B cell (primary cell): ENCODE results near the gene ARHGAP28. TPM values are rescaled to one million over a fixed set of nuclear protein-coding genes. Genes with fewer than 3 reads are reported as not detected.

Experiments used
- ATAC-seq: fragments of 200-7000 bp; cut with Tn5 transposase; one replicate; pipeline ENCODE4 v1.10.0; 2021; ENCODE audit warnings: low read depth, mild to moderate bottlenecking, moderate number of reproducible peaks, moderate library complexity
- CTCF ChIA-PET: fragments of 350-600 bp; sonication (Branson Sonifier 250); formaldehyde crosslinking; loops from one replicate; lab custom pipeline; 2021; ENCODE audit warnings: antibody characterized with exemption, inconsistent platforms; lab: Charles Lee
- POLR2A ChIA-PET: fragments of 350-600 bp; sonication (Branson Sonifier 250); formaldehyde crosslinking; loops from one replicate; lab custom pipeline; 2021; ENCODE audit warnings: antibody characterized with exemption; lab: Charles Lee
- DNase-seq: peaks from one replicate; pipeline ENCODE4 v3.0.0; 2013
- H2AFZ ChIP-seq: 2 replicates; pipeline ENCODE4 v1.6.1; 2012; ENCODE audit warnings: mild to moderate bottlenecking, low read depth, low read length; ENCODE audit not compliant: insufficient read depth, poor library complexity, severe bottlenecking
- H3K27ac ChIP-seq, 2 donors: 1 replicate in 1 of 2; 2 replicates in 1 of 2; pipeline ENCODE4 v1.5.1; 2012 to 2013; ENCODE audit warnings: low read length in 2 of 2, mild to moderate bottlenecking in 2 of 2, moderate library complexity in 1 of 2
- H3K27me3 ChIP-seq, 4 experiments: fragments of 200-600 bp in 1 of 4; sonication (generic) in 1 of 4; replicated peaks in 1 of 4; 1 replicate in 2 of 4; 2 replicates in 2 of 4; pipeline versions ENCODE4 v1.6.1 to v1.7.0; 2013 to 2016; ENCODE audit warnings: low read length in 3 of 4, mild to moderate bottlenecking in 2 of 4, mixed read lengths in 1 of 4, moderate library complexity in 1 of 4; ENCODE audit not compliant: insufficient read depth in 4 of 4, control insufficient read depth in 3 of 4; ENCODE audit errors: control extremely low read depth in 1 of 4
- H3K36me3 ChIP-seq, 2 experiments: replicated peaks in 1 of 2; 1 replicate in 1 of 2; 2 replicates in 1 of 2; pipeline versions ENCODE4 v1.6.1 to v1.7.1; 2013; ENCODE audit warnings: low read length in 1 of 2; ENCODE audit not compliant: insufficient read depth in 2 of 2, control insufficient read depth in 1 of 2; ENCODE audit errors: control extremely low read depth in 1 of 2, extremely low read depth in 1 of 2
- H3K4me1 ChIP-seq, 2 donors: fragments of 200-600 bp in 1 of 2; sonication (generic) in 1 of 2; 1 replicate in 1 of 2; 2 replicates in 1 of 2; pipeline versions ENCODE4 v1.5.1 to v1.6.1; 2013 to 2017; ENCODE audit warnings: low read length in 2 of 2; ENCODE audit not compliant: control insufficient read depth in 2 of 2, insufficient read depth in 2 of 2
- H3K4me2 ChIP-seq: replicated peaks from 2 replicates; pipeline ENCODE3; 2012; ENCODE audit warnings: mild to moderate bottlenecking, low read depth, low read length; ENCODE audit not compliant: poor library complexity, severe bottlenecking
- H3K4me3 ChIP-seq, 5 experiments: fragments of 200-600 bp in 1 of 5; sonication (generic) in 1 of 5; 1 replicate in 3 of 5; 2 replicates in 2 of 5; pipeline versions ENCODE4 v1.5.1 to v1.7.0; 2011 to 2016; ENCODE audit warnings: low read length in 4 of 5, mild to moderate bottlenecking in 4 of 5, low read depth in 2 of 5, control low read depth in 1 of 5, moderate library complexity in 1 of 5; ENCODE audit not compliant: insufficient read depth in 1 of 5; ENCODE audit errors: control extremely low read depth in 1 of 5, extremely low read depth in 1 of 5
- H3K79me2 ChIP-seq: fragments of 200-600 bp; sonication (generic); one replicate; pipeline ENCODE4 v1.6.0; 2016; ENCODE audit warnings: low read length; ENCODE audit not compliant: control insufficient read depth, insufficient read depth
- H3K9ac ChIP-seq: fragments of 200-600 bp; sonication (generic); 2 replicates; pipeline ENCODE4 v1.6.1; 2017; ENCODE audit warnings: mild to moderate bottlenecking, low read length, moderate library complexity
- H3K9me3 ChIP-seq, 3 donors: one replicate each; pipeline versions ENCODE4 v1.6.1 to v1.7.1; 2013; ENCODE audit warnings: low read length in 2 of 3; ENCODE audit not compliant: control insufficient read depth in 2 of 3, insufficient read depth in 1 of 3; ENCODE audit errors: control extremely low read depth in 1 of 3
- H4K20me1 ChIP-seq: 2 replicates; pipeline ENCODE4 v1.6.0; 2012; ENCODE audit warnings: mild to moderate bottlenecking, low read length; ENCODE audit not compliant: insufficient read depth, control insufficient read depth, poor library complexity, severe bottlenecking
- H3K27ac Mint-ChIP-seq: one replicate; pipeline ENCODE4 v1.8.0; 2021; ENCODE audit warnings: mixed read lengths
- H3K27me3 Mint-ChIP-seq: one replicate; pipeline ENCODE4 v1.8.0; 2021; ENCODE audit warnings: mixed read lengths
- H3K4me1 Mint-ChIP-seq: one replicate; pipeline ENCODE4 v1.8.0; 2021; ENCODE audit warnings: mixed read lengths
- H3K4me3 Mint-ChIP-seq: one replicate; pipeline ENCODE4 v1.8.0; 2021; ENCODE audit warnings: mixed read lengths
- H3K9me3 Mint-ChIP-seq: one replicate; pipeline ENCODE4 v1.8.0; 2022; ENCODE audit warnings: mixed read lengths; ENCODE audit not compliant: insufficient read depth
- CTCF ChIP-seq: fragments of 200-600 bp; IDR thresholded peaks from one replicate; pipeline ENCODE4 v1.8.0; 2022; ENCODE audit warnings: antibody characterized with exemption, mild to moderate bottlenecking
- EZH2 ChIP-seq: IDR thresholded peaks from 2 replicates; pipeline ENCODE4 v1.6.1; 2012; ENCODE audit warnings: borderline replicate concordance, low read depth, mild to moderate bottlenecking, moderate library complexity, low read length; ENCODE audit not compliant: insufficient read depth, poor library complexity, severe bottlenecking
- WGBS: methylation state at CpG from one replicate; pipeline ENCODE4 v1.1.5; 2013; ENCODE audit warnings: missing lambda C conversion rate; ENCODE audit not compliant: insufficient coverage; 5-methylcytosine and 5-hydroxymethylcytosine counted together
- intact Hi-C: fragments of 100-400 bp; cut with micrococcal nuclease; formaldehyde crosslinking; loops from one replicate; pipeline ENCODE4 v1.10.0; 2022
- polyA plus RNA-seq: library from polyadenylated mRNA; depleted of rRNA; stranded (reverse); fragments of >200 nt; gene quantifications from 2 replicates; pipeline ENCODE4 v1.2.3, GENCODE V29; 2012
- total RNA-seq, 2 donors: library from RNA; stranded (reverse); fragments of 120-200 nt in 1 of 2; gene quantifications; 1 replicate in 1 of 2; 2 replicates in 1 of 2; pipeline versions ENCODE4 v1.2.3 to v1.2.4, GENCODE V29; 2013 to 2022

The ARHGAP28 gene
- total and polyA plus RNA-seq, 2 donors (not counting 1 experiment from before 2014, with no cell fraction given), result not detected

GRCh38 chr18:6784046-6784445, 54.5 kb downstream of the ARHGAP28 start:
- intact Hi-C loops, result no loop called here
- H2AFZ ChIP-seq, result no peak overlapping the region
- H3K79me2 ChIP-seq, result no peaks in the 10 kb centered on the region
- ATAC-seq, result no peak
- no peaks in the 10 kb centered on the region for H3K9me3 Mint-ChIP-seq
- TF ChIP-seq CTCF (no peak), EZH2 (no peak)
- DNase-seq, result no peak
- ChIA-PET POLR2A (no interaction called here), CTCF (no interaction called here)
- no peak overlapping the region for H3K27ac Mint-ChIP-seq
- peaks cover 0 to under 1% (median 0%) of the 10 kb centered on the region in 3 donors for H3K9me3 ChIP-seq
- H3K27ac ChIP-seq, result no peak overlapping the region
- H3K9ac ChIP-seq, result no peak overlapping the region
- no peak overlapping the region for H3K4me3 ChIP-seq
- no peaks in the 10 kb centered on the region for H3K27me3 ChIP-seq
- no peaks in the 10 kb centered on the region for H3K27me3 Mint-ChIP-seq
- H3K4me3 Mint-ChIP-seq, result no peak overlapping the region
- H3K4me1 Mint-ChIP-seq, result no peaks in the 10 kb centered on the region
- H4K20me1 ChIP-seq, result no peaks in the 10 kb centered on the region
- H3K4me1 ChIP-seq, result no peaks in the 10 kb centered on the region
- no peak overlapping the region for H3K4me2 ChIP-seq
- no peaks in the 10 kb centered on the region for H3K36me3 ChIP-seq
- WGBS, result 89% methylated on average over 5 of the region's 6 CpGs

- H3K36me3 ChIP-seq, result no peaks in the 10 kb centered on the region
- H3K4me2 ChIP-seq, result no peak overlapping the region
- no peaks in the 10 kb centered on the region for H3K27me3 ChIP-seq
- no peaks in the 10 kb centered on the region for H3K4me1 ChIP-seq
- TF ChIP-seq EZH2 (no peak), CTCF (no peak)
- POLR2A ChIA-PET, result no interaction called here
- no peak overlapping the region for H2AFZ ChIP-seq
- no peaks in the 10 kb centered on the region for H3K79me2 ChIP-seq
- Mint-ChIP-seq H3K4me1 (no peaks in the 10 kb centered on the region), H3K9me3 (no peaks in the 10 kb centered on the region), H3K27me3 (no peaks in the 10 kb centered on the region), H3K4me3 (no peak overlapping the region), H3K27ac (no peak overlapping the region)
- no peak overlapping the region for H3K4me3 ChIP-seq
- H3K27ac ChIP-seq, result no peak overlapping the region
- peaks cover 0 to 3% (median 0%) of the 10 kb centered on the region in 3 donors for H3K9me3 ChIP-seq
- WGBS, result 60% methylated on average over 1 of the region's 2 CpGs
- no peak for DNase-seq
- H4K20me1 ChIP-seq, result no peaks in the 10 kb centered on the region
- CTCF ChIA-PET, result no interaction called here
- intact Hi-C loops, result no loop called here
- ATAC-seq, result no peak
- no peak overlapping the region for H3K9ac ChIP-seq
Observed at GRCh38 chr18:6785001-6785400, 55.5 kb downstream of the ARHGAP28 start.
